ENCODE measurements around the gene ANO4.

The ANO4 gene

GRCh38 chr12:101013993-101014392 is 219.4 kb downstream of the ANO4 start:
- Histone ChIP-seq H3K9me3 (ENCODE audit: insufficient read depth, low read depth, low read length) (peaks cover 12% of the 10 kb centered on the region; the same call in 1 of the 2 replicates), H3K9ac (ENCODE audit: low read depth, low read length) (no peak overlapping the region), H3K27me3 (ENCODE audit: insufficient read depth, low read length) (no peaks in the 10 kb centered on the region), H3K27ac (ENCODE audit: low read depth, low read length) (no peak overlapping the region), H3K4me1 (ENCODE audit: insufficient read depth, low read length) (no peaks in the 10 kb centered on the region), H3K4me3 (ENCODE audit: low read length) (no peak overlapping the region), H3K36me3 (ENCODE audit: insufficient read depth, low read length) (no peaks in the 10 kb centered on the region; the same call in 1 of the 2 replicates)
- WGBS, result 95% methylated on average over 6 of the region's 6 CpGs

DNA sequence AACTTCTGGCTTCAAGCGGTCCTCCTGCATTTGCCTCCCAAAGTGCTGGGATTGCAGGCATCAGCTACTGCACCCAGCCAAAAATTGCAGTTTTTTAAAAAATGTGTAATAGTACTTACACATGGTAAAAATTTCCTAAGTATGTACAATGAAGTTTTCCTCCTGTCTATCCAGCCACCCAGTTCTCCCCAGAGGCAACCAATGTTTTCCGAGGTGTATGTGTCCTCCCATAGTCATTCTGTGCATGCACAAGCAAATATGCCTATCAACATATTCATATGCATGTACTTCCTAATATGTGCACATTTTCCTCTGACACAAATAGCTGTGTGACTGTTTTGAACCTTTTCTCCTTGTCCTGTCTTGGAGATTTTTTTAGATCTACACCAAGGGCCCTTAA is 220.5 kb downstream of the ANO4 start:
- Histone ChIP-seq H3K4me3 (ENCODE audit: low read length) (no peak overlapping the region), H3K36me3 (ENCODE audit: insufficient read depth, low read length) (no peaks in the 10 kb centered on the region), H3K4me1 (ENCODE audit: insufficient read depth, low read length) (no peaks in the 10 kb centered on the region), H3K27ac (ENCODE audit: low read depth, low read length) (no peak overlapping the region), H3K27me3 (ENCODE audit: insufficient read depth, low read length) (no peaks in the 10 kb centered on the region), H3K9me3 (ENCODE audit: insufficient read depth, low read depth, low read length) (peaks cover 1% of the 10 kb centered on the region; the same call in 1 of the 2 replicates), H3K9ac (ENCODE audit: low read depth, low read length) (no peak overlapping the region)
- WGBS, result 98% methylated on average over 2 of the region's 2 CpGs

- WGBS, result 68% methylated on average over 2 of the region's 2 CpGs
- Histone ChIP-seq H3K27ac (ENCODE audit: low read depth, low read length) (no peak overlapping the region; the same call in 1 of the 2 replicates), H3K27me3 (ENCODE audit: insufficient read depth, low read length) (no peaks in the 10 kb centered on the region)
Measured at GRCh38 chr12:101018540-101018939, 224.0 kb downstream of the ANO4 start.

DNA sequence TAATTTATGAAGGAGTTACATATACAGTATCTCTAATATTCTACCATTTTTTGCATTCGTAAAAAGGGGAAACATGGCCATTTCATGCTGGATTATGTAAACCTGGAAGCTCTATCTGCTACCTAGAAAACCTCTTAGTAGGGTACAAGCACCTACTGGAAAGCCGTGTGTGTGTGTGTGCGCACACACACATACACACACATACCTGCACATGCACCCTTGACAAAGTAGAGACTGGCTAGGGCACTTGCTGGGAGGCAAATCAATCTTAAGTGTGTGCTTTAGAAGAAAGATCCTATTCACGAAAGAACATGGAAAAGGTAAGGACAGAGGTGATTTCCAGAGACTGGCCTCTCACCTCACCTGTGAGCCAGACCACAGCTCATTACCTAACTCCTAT is 224.6 kb downstream of the ANO4 start:
- Histone ChIP-seq H3K9me3 (ENCODE audit: insufficient read depth, low read depth, low read length) (peaks cover 10% of the 10 kb centered on the region; the same call in 1 of the 2 replicates), H3K27me3 (ENCODE audit: insufficient read depth, low read length) (no peaks in the 10 kb centered on the region), H3K36me3 (ENCODE audit: insufficient read depth, low read length) (no peaks in the 10 kb centered on the region), H3K27ac (ENCODE audit: low read depth, low read length) (no peak overlapping the region), H3K4me3 (ENCODE audit: low read length) (no peak overlapping the region), H3K9ac (ENCODE audit: low read depth, low read length) (no peak overlapping the region), H3K4me1 (ENCODE audit: insufficient read depth, low read length) (peaks cover 7% of the 10 kb centered on the region; the same call in 1 of the 2 replicates)
- 100% methylated on average over 4 of the region's 4 CpGs for WGBS

More at GRCh38 chr12:101018540-101018939, 224.0 kb downstream of the ANO4 start:
- no peaks in the 10 kb centered on the region for H3K36me3 ChIP-seq (ENCODE audit: insufficient read depth, low read length)
- no peak overlapping the region for H3K4me3 ChIP-seq (ENCODE audit: low read length)
- no peak overlapping the region for H3K9ac ChIP-seq (ENCODE audit: low read depth, low read length)
- H3K4me1 ChIP-seq (ENCODE audit: insufficient read depth, low read length), result peaks cover 7% of the 10 kb centered on the region; the same call in 1 of the 2 replicates
- peaks cover 10% of the 10 kb centered on the region; the same call in 1 of the 2 replicates for H3K9me3 ChIP-seq (ENCODE audit: insufficient read depth, low read depth, low read length)

DNA sequence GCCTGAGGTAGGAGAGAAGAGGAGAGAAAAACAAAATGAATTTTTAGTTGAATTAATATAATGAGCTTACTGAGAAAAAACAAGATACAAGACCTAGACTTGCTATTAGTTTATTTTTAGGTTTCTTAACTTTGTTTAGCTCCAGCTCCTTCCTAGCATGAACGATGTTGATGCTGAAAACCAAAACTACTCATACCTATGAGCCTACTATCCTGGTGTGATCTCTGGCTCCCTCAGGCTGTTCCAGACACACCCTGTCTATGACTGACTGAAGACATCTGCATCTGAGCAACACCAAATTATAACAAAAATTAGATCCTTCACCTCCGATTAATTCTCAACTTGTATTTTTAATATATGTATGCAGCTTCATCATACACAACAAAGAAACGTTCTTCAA is 225.1 kb downstream of the ANO4 start:
- Histone ChIP-seq H3K36me3 (ENCODE audit: insufficient read depth, low read length) (no peaks in the 10 kb centered on the region), H3K9me3 (ENCODE audit: insufficient read depth, low read depth, low read length) (peaks cover 10% of the 10 kb centered on the region; the same call in 1 of the 2 replicates), H3K9ac (ENCODE audit: low read depth, low read length) (no peak overlapping the region), H3K27ac (ENCODE audit: low read depth, low read length) (no peak overlapping the region), H3K4me3 (ENCODE audit: low read length) (no peak overlapping the region), H3K27me3 (ENCODE audit: insufficient read depth, low read length) (no peaks in the 10 kb centered on the region), H3K4me1 (ENCODE audit: insufficient read depth, low read length) (peaks cover 7% of the 10 kb centered on the region; the same call in 1 of the 2 replicates)
- WGBS, result 96% methylated on average over 2 of the region's 3 CpGs

- Histone ChIP-seq H3K4me3 (ENCODE audit: low read length) (no peak overlapping the region), H3K9ac (ENCODE audit: low read depth, low read length) (no peak overlapping the region), H3K36me3 (ENCODE audit: insufficient read depth, low read length) (no peaks in the 10 kb centered on the region), H3K9me3 (ENCODE audit: insufficient read depth, low read depth, low read length) (peaks cover 10% of the 10 kb centered on the region; the same call in 1 of the 2 replicates), H3K27me3 (ENCODE audit: insufficient read depth, low read length) (no peaks in the 10 kb centered on the region), H3K27ac (ENCODE audit: low read depth, low read length) (no peak overlapping the region), H3K4me1 (ENCODE audit: insufficient read depth, low read length) (peaks cover 7% of the 10 kb centered on the region; the same call in 1 of the 2 replicates)
- WGBS, result 89% methylated on average over 1 of the region's 3 CpGs
Measured at GRCh38 chr12:101021442-101021841, 226.9 kb downstream of the ANO4 start.

GRCh38 chr12:101021911-101022388 is 227.4 kb downstream of the ANO4 start:
- Histone ChIP-seq H3K27me3 (ENCODE audit: insufficient read depth, low read length) (no peaks in the 10 kb centered on the region), H3K9ac (ENCODE audit: low read depth, low read length) (no peak overlapping the region), H3K9me3 (ENCODE audit: insufficient read depth, low read depth, low read length) (peaks cover 10% of the 10 kb centered on the region; the same call in 1 of the 2 replicates), H3K36me3 (ENCODE audit: insufficient read depth, low read length) (no peaks in the 10 kb centered on the region), H3K4me3 (ENCODE audit: low read length) (no peak overlapping the region), H3K4me1 (ENCODE audit: insufficient read depth, low read length) (peaks cover 7% of the 10 kb centered on the region; the same call in 1 of the 2 replicates), H3K27ac (ENCODE audit: low read depth, low read length) (no peak overlapping the region)

GRCh38 chr12:101027200-101027599 is 232.6 kb downstream of the ANO4 start:
- Histone ChIP-seq H3K9ac (ENCODE audit: low read depth, low read length) (no peak overlapping the region), H3K4me1 (ENCODE audit: insufficient read depth, low read length) (no peaks in the 10 kb centered on the region), H3K27ac (ENCODE audit: low read depth, low read length) (no peak overlapping the region), H3K4me3 (ENCODE audit: low read length) (no peak overlapping the region), H3K36me3 (ENCODE audit: insufficient read depth, low read length) (no peaks in the 10 kb centered on the region), H3K9me3 (ENCODE audit: insufficient read depth, low read depth, low read length) (no peaks in the 10 kb centered on the region), H3K27me3 (ENCODE audit: insufficient read depth, low read length) (no peaks in the 10 kb centered on the region)
- WGBS, result 84% methylated on average over 3 of the region's 3 CpGs

- WGBS, result 95% methylated on average over 4 of the region's 4 CpGs
- H3K4me3 ChIP-seq (ENCODE audit: low read length), result no peak overlapping the region
- no peaks in the 10 kb centered on the region for H3K9me3 ChIP-seq (ENCODE audit: insufficient read depth, low read depth, low read length)
- H3K27me3 ChIP-seq (ENCODE audit: insufficient read depth, low read length), result no peaks in the 10 kb centered on the region
- H3K27ac ChIP-seq (ENCODE audit: low read depth, low read length), result no peak overlapping the region
- no peak overlapping the region for H3K9ac ChIP-seq (ENCODE audit: low read depth, low read length)
- no peaks in the 10 kb centered on the region for H3K36me3 ChIP-seq (ENCODE audit: insufficient read depth, low read length)
- H3K4me1 ChIP-seq (ENCODE audit: insufficient read depth, low read length), result no peaks in the 10 kb centered on the region
Measured at GRCh38 chr12:101027816-101028215, 233.2 kb downstream of the ANO4 start.

GRCh38 chr12:101038289-101038871 is 243.8 kb downstream of the ANO4 start:
- Histone ChIP-seq H3K4me1 (ENCODE audit: insufficient read depth, low read length) (no peaks in the 10 kb centered on the region), H3K4me3 (ENCODE audit: low read length) (no peak overlapping the region), H3K9me3 (ENCODE audit: insufficient read depth, low read depth, low read length) (no peaks in the 10 kb centered on the region), H3K36me3 (ENCODE audit: insufficient read depth, low read length) (no peaks in the 10 kb centered on the region), H3K27ac (ENCODE audit: low read depth, low read length) (no peak overlapping the region), H3K27me3 (ENCODE audit: insufficient read depth, low read length) (no peaks in the 10 kb centered on the region), H3K9ac (ENCODE audit: low read depth, low read length) (no peak overlapping the region)
- WGBS, result 67% methylated on average over 2 of the region's 2 CpGs

GRCh38 chr12:101039848-101040531 is 245.4 kb downstream of the ANO4 start:
- H3K9ac ChIP-seq (ENCODE audit: low read depth, low read length), result no peak overlapping the region
- no peak overlapping the region for H3K4me3 ChIP-seq (ENCODE audit: low read length)
- 97% methylated on average over 6 of the region's 6 CpGs for WGBS
- no peaks in the 10 kb centered on the region for H3K36me3 ChIP-seq (ENCODE audit: insufficient read depth, low read length)
- H3K27me3 ChIP-seq (ENCODE audit: insufficient read depth, low read length), result no peaks in the 10 kb centered on the region
- no peaks in the 10 kb centered on the region for H3K9me3 ChIP-seq (ENCODE audit: insufficient read depth, low read depth, low read length)
- no peaks in the 10 kb centered on the region for H3K4me1 ChIP-seq (ENCODE audit: insufficient read depth, low read length)
- H3K27ac ChIP-seq (ENCODE audit: low read depth, low read length), result no peak overlapping the region
